H1 (cell line): Measurements from ENCODE around the gene GNG13. TPM values are rescaled to one million over a fixed set of nuclear protein-coding genes. Genes with fewer than 3 reads are reported as not detected.

Source experiments
- CTCF ChIA-PET: fragments of 300-600 bp; sonication (Branson Sonifier 250); formaldehyde crosslinking; loops from one replicate; lab custom pipeline; 2021; ENCODE audit not compliant: partially characterized antibody; lab: Charles Lee
- POLR2A ChIA-PET: fragments of 300-600 bp; sonication (Branson Sonifier 250); formaldehyde crosslinking; loops from one replicate; lab custom pipeline; 2021; ENCODE audit warnings: inconsistent platforms; ENCODE audit not compliant: partially characterized antibody; lab: Charles Lee
- DNase-seq, 2 experiments: peaks; one replicate each; pipeline versions ENCODE4 v3.0.0 to v3.0.0-alpha.2; 2010 to 2022; ENCODE audit warnings: low spot score in 2 of 2, low read depth in 1 of 2, mixed read lengths in 1 of 2
- FAIRE-seq: peaks from 2 replicates; lab custom pipeline; 2011; peaks lifted over from hg19 to GRCh38; lab: Jason Lieb, UNC
- H2AFZ ChIP-seq: 2 replicates; pipeline ENCODE4 v1.8.1; 2012; ENCODE audit warnings: low read length, inconsistent platforms
- H2AK5ac ChIP-seq: 2 replicates; pipeline ENCODE4 v1.6.1; 2013; ENCODE audit warnings: low read depth, low read length
- H2BK120ac ChIP-seq: replicated peaks from 2 replicates; pipeline ENCODE3; 2013; ENCODE audit warnings: low read depth, low read length, inconsistent platforms
- H2BK12ac ChIP-seq: 2 replicates; pipeline ENCODE4 v1.6.1; 2013; ENCODE audit warnings: low read depth, low read length
- H2BK15ac ChIP-seq: 2 replicates; pipeline ENCODE4 v1.6.1; 2013; ENCODE audit warnings: low read length
- H2BK20ac ChIP-seq: 2 replicates; pipeline ENCODE4 v1.6.1; 2013; ENCODE audit warnings: low read length
- H2BK5ac ChIP-seq: 2 replicates; pipeline ENCODE4 v1.6.1; 2013; ENCODE audit warnings: low read depth, low read length
- H3K14ac ChIP-seq: 2 replicates; pipeline ENCODE4 v1.6.1; 2013; ENCODE audit warnings: inconsistent platforms; ENCODE audit not compliant: insufficient read length
- H3K18ac ChIP-seq: 2 replicates; pipeline ENCODE4 v1.6.1; 2013; ENCODE audit warnings: low read length; ENCODE audit errors: extremely low read depth
- H3K23ac ChIP-seq: 2 replicates; pipeline ENCODE4 v1.6.1; 2013; ENCODE audit warnings: inconsistent platforms; ENCODE audit not compliant: insufficient read length
- H3K23me2 ChIP-seq: 2 replicates; pipeline ENCODE4 v1.6.1; 2013; ENCODE audit warnings: low read depth, low read length
- H3K27ac ChIP-seq: 2 replicates; pipeline ENCODE4 v1.6.1; 2011; ENCODE audit warnings: low read depth, low read length, inconsistent platforms
- H3K27me3 ChIP-seq, 4 experiments: replicated peaks in 1 of 4; 1 replicate in 1 of 4; 2 replicates in 3 of 4; pipeline versions ENCODE4 v1.6.1 to v1.8.1; 2011 to 2013; ENCODE audit warnings: low read length in 3 of 4, mild to moderate bottlenecking in 3 of 4, inconsistent platforms in 2 of 4, mixed read lengths in 2 of 4, moderate library complexity in 1 of 4; ENCODE audit not compliant: control insufficient read depth in 3 of 4, insufficient read depth in 3 of 4; ENCODE audit errors: extremely low read depth in 1 of 4
- H3K36me3 ChIP-seq, 4 experiments: 2 replicates each; pipeline versions ENCODE4 v1.6.1 to v1.8.1; 2011 to 2013; ENCODE audit warnings: mild to moderate bottlenecking in 4 of 4, low read length in 3 of 4, moderate library complexity in 2 of 4, control low read depth in 1 of 4, inconsistent platforms in 1 of 4; ENCODE audit not compliant: insufficient read depth in 4 of 4, control insufficient read depth in 2 of 4
- H3K4ac ChIP-seq: replicated peaks from 2 replicates; pipeline ENCODE3; 2013; ENCODE audit warnings: low read length, low read depth, mixed read lengths, inconsistent platforms; ENCODE audit not compliant: insufficient read length
- H3K4me1 ChIP-seq, 4 experiments: replicated peaks in 1 of 4; 1 replicate in 1 of 4; 2 replicates in 3 of 4; pipeline versions ENCODE4 v1.6.1 to v1.8.1; 2011 to 2013; ENCODE audit warnings: low read length in 3 of 4, inconsistent platforms in 2 of 4, mixed read lengths in 1 of 4; ENCODE audit not compliant: insufficient read depth in 4 of 4, control insufficient read depth in 3 of 4
- H3K4me2 ChIP-seq, 2 experiments: 2 replicates each; pipeline versions ENCODE4 v1.6.1 to v1.8.1; 2011 to 2013; ENCODE audit warnings: low read depth in 2 of 2, low read length in 2 of 2, control low read depth in 1 of 2, inconsistent platforms in 1 of 2, mild to moderate bottlenecking in 1 of 2; ENCODE audit not compliant: insufficient read depth in 1 of 2
- H3K4me3 ChIP-seq, 4 experiments: fragments of 200-600, 300-600 bp in 1 of 4; sonication (generic), shearing (Covaris generic), sonication (Bioruptor Twin) in 1 of 4; 2 replicates each; pipeline versions ENCODE4 v1.5.1 to v1.8.1; 2011 to 2016; ENCODE audit warnings: low read length in 4 of 4, low read depth in 3 of 4, control low read depth in 2 of 4, inconsistent platforms in 2 of 4, mild to moderate bottlenecking in 2 of 4, mixed read lengths in 1 of 4, moderate library complexity in 1 of 4; ENCODE audit not compliant: insufficient read depth in 2 of 4; ENCODE audit errors: extremely low read depth in 1 of 4
- H3K56ac ChIP-seq: replicated peaks from 2 replicates; pipeline ENCODE3; 2013; ENCODE audit warnings: low read depth, mild to moderate bottlenecking, mixed read lengths, low read length, inconsistent platforms; ENCODE audit not compliant: insufficient read length
- H3K79me1 ChIP-seq: 2 replicates; pipeline ENCODE4 v1.6.1; 2013; ENCODE audit warnings: low read depth, low read length, control low read depth
- H3K79me2 ChIP-seq, 2 experiments: 2 replicates each; pipeline versions ENCODE4 v1.6.1 to v1.8.1; 2012 to 2013; ENCODE audit warnings: low read length in 2 of 2, mild to moderate bottlenecking in 2 of 2, inconsistent platforms in 1 of 2; ENCODE audit not compliant: insufficient read depth in 2 of 2, control insufficient read depth in 1 of 2
- H3K9ac ChIP-seq, 4 experiments: replicated peaks in 1 of 4; 1 replicate in 1 of 4; 2 replicates in 3 of 4; pipeline versions ENCODE4 v1.6.1 to v1.8.1; 2011 to 2013; ENCODE audit warnings: low read depth in 3 of 4, low read length in 3 of 4, control low read depth in 2 of 4, mild to moderate bottlenecking in 2 of 4, moderate library complexity in 2 of 4, inconsistent platforms in 1 of 4; ENCODE audit errors: extremely low read depth in 1 of 4
- H3K9me3 ChIP-seq, 2 experiments: 2 replicates each; pipeline versions ENCODE4 v1.6.1 to v1.8.1; 2012 to 2013; ENCODE audit warnings: mild to moderate bottlenecking in 2 of 2, moderate library complexity in 2 of 2, control low read depth in 1 of 2, inconsistent platforms in 1 of 2, low read depth in 1 of 2, low read length in 1 of 2, mixed read lengths in 1 of 2; ENCODE audit not compliant: insufficient read depth in 2 of 2
- H4K20me1 ChIP-seq, 2 experiments: replicated peaks in 1 of 2; 2 replicates each; pipeline versions ENCODE3 to v1.8.1; 2011 to 2013; ENCODE audit warnings: inconsistent platforms in 2 of 2, low read length in 2 of 2, mild to moderate bottlenecking in 1 of 2; ENCODE audit not compliant: insufficient read depth in 2 of 2, control insufficient read depth in 1 of 2
- H4K5ac ChIP-seq: 2 replicates; pipeline ENCODE4 v1.6.1; 2013; ENCODE audit warnings: low read length, low read depth, mixed read lengths, inconsistent platforms; ENCODE audit not compliant: insufficient read length
- H4K8ac ChIP-seq: 2 replicates; pipeline ENCODE4 v1.8.0; 2013; ENCODE audit warnings: mild to moderate bottlenecking, moderate library complexity, low read length, inconsistent platforms; ENCODE audit not compliant: insufficient read depth; ENCODE audit errors: extremely low read depth
- H4K91ac ChIP-seq: replicated peaks from 2 replicates; pipeline ENCODE3; 2013; ENCODE audit warnings: low read length, mixed read lengths, inconsistent platforms; ENCODE audit not compliant: insufficient read length
- ASH2L ChIP-seq: fragments of 200-600, 300-600 bp; sonication (generic); IDR thresholded peaks from one replicate; pipeline ENCODE4 v1.7.1; 2017; ENCODE audit warnings: low read length
- BRCA1 ChIP-seq: IDR thresholded peaks from 2 replicates; pipeline ENCODE4 v1.6.1; 2012; ENCODE audit warnings: low read depth, low read length, improper control_type of control experiment
- CTBP2 ChIP-seq: IDR thresholded peaks from 2 replicates; pipeline ENCODE4 v1.7.0; 2011; ENCODE audit warnings: borderline replicate concordance, mild to moderate bottlenecking, moderate library complexity, mixed read lengths, low read length; ENCODE audit not compliant: insufficient read depth, insufficient read length
- HDAC2 ChIP-seq, 2 experiments: fragments of 300-600 bp in 1 of 2; sonication (generic) in 1 of 2; IDR thresholded peaks; 2 replicates each; pipeline ENCODE4 v1.6.1; 2011 to 2012; ENCODE audit warnings: low read depth in 2 of 2, low read length in 2 of 2, mild to moderate bottlenecking in 2 of 2, moderate library complexity in 2 of 2, borderline replicate concordance in 1 of 2, inconsistent platforms in 1 of 2
- NRF1 ChIP-seq: IDR thresholded peaks from 2 replicates; pipeline ENCODE4 v1.6.1; 2011; ENCODE audit warnings: mild to moderate bottlenecking, low read depth, low read length, improper control_type of control experiment
- RNF2 ChIP-seq: fragments of 200-900, 300-1000 bp; sonication (generic); IDR thresholded peaks from 2 replicates; pipeline ENCODE4 v1.7.1; 2016; ENCODE audit warnings: borderline replicate concordance, low read depth, mild to moderate bottlenecking, antibody characterized with exemption, low read length; ENCODE audit not compliant: poor library complexity, severe bottlenecking; ENCODE audit errors: missing control alignments
- SP2 ChIP-seq: IDR thresholded peaks from 2 replicates; pipeline ENCODE4 v1.6.1; 2012; ENCODE audit warnings: mild to moderate bottlenecking, low read length, inconsistent platforms
- SUZ12 ChIP-seq: fragments of 200-600 bp; sonication (generic); IDR thresholded peaks from 2 replicates; pipeline ENCODE4 v1.6.1; 2012; ENCODE audit warnings: mild to moderate bottlenecking, inconsistent platforms, low read length, moderate library complexity, mixed read lengths
- TEAD4 ChIP-seq: IDR thresholded peaks from 2 replicates; pipeline ENCODE4 v1.6.1; 2012; ENCODE audit warnings: low read depth, low read length, inconsistent platforms, mixed read lengths
- WGBS, 2 experiments: shearing (Covaris generic) in 1 of 2; methylation state at CpG; one replicate each; pipeline versions ENCODE4 v1.1.6 to v1.1.7; 2013 to 2015; ENCODE audit warnings: low lambda C conversion rate in 2 of 2, mixed read lengths in 2 of 2, inconsistent platforms in 1 of 2, low coverage in 1 of 2, missing lambda C conversion rate in 1 of 2; ENCODE audit not compliant: insufficient replicate concordance in 2 of 2, insufficient coverage in 1 of 2, insufficient read length in 1 of 2; ENCODE audit errors: extremely low coverage in 1 of 2, missing lambda C conversion rate in 1 of 2; 5-methylcytosine and 5-hydroxymethylcytosine counted together
- polyA plus RNA-seq, 7 experiments: library from polyadenylated mRNA; depleted of rRNA in 3 of 7; stranded (reverse) in 5 of 7; unstranded in 2 of 7; fragments of >200 nt in 5 of 7; fragments of 200-250 nt in 2 of 7; gene quantifications; 1 replicate in 5 of 7; 2 replicates in 1 of 7; 4 replicates in 1 of 7; pipeline versions ENCODE4 v1.2.1 to v1.2.3, GENCODE V29; 2011 to 2013; ENCODE audit warnings: missing spikeins in 2 of 7, mixed read lengths in 2 of 7
- total RNA-seq: library from RNA; stranded (reverse); fragmentation: NEBNext Ultra II Directional; extraction: Animal tissue kit (Norgen Biotek cat#: 25700); gene quantifications from 2 replicates; pipeline ENCODE4 v1.2.1, GENCODE V29; 2021

Gene GNG13
- total and polyA plus RNA-seq, 2 of the 8 experiments (the other 6 are each of a cell fraction or from before 2014, with no cell fraction given): not detected

DNA sequence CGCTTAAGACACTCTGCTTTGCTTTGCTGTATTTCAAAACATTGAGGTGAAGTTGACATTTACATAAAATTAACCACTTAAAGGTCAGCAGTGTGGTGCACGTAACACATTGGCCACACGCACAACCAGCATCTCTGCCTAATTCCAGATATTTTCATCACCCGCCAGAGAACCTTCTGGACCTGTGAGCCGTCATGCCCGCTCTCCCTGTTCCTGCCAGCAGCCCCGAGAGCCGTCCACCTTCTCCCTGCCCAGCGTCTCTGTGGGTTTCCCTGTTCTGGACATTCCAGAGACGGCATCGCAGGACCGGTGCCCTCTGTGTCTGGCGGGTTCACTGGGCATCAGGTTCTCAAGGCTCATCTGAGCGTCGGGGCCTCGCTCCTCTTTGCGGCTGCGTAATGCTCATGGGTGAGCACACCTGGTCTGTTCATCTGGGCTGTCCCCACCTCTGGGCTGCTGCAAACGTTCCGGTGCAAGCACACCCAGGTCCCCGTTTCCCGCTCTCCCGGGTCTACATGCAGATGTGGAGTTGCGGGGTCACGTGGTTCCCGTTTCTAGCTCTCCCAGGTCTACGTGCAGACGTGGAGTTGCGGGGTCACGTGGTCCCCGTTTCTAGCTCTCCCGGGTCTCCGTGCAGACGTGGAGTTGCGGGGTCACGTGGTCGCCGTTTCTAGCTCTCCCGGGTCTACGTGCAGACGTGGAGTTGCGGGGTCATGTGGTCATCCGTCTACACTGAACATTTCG is 48.1 kb upstream of the GNG13 start:
- no peak overlapping the region for H3K56ac ChIP-seq
- no peak overlapping the region for H3K4me2 ChIP-seq
- H2BK15ac ChIP-seq: no peak overlapping the region
- no peak for DNase-seq
- TF ChIP-seq HDAC2 (IDR thresholded peaks at IDR 0.05; ENCODE audit: borderline replicate concordance in 1 of 2, low read depth in 2 of 2, low read length in 2 of 2) (no peak), SUZ12 (no peak), BRCA1 (no peak), TEAD4 (no peak), RNF2 (no peak), CTBP2 (no peak), ASH2L (no peak), SP2 (no peak), NRF1 (no peak)
- H2BK120ac ChIP-seq: no peak overlapping the region
- H2BK20ac ChIP-seq: no peak overlapping the region
- no peak overlapping the region for H2AK5ac ChIP-seq
- H3K9me3 ChIP-seq: peaks cover 44 to 75% of the 10 kb centered on the region in 2 experiments
- no peak overlapping the region for H2AFZ ChIP-seq
- no peak overlapping the region for H2BK12ac ChIP-seq
- H3K4me1 ChIP-seq: no peaks in the 10 kb centered on the region
- ChIA-PET POLR2A (no interaction called here), CTCF (interaction anchor here (0.6 to 1.2 kb wide), 4 partner anchors 9 to 254 kb away, joined by 3 to 5 read pairs (median 3); no protein-coding TSS in a partner anchor)
- H4K5ac ChIP-seq: no peak overlapping the region
- H3K23ac ChIP-seq: no peak overlapping the region
- H3K27ac ChIP-seq: no peak overlapping the region
- no peak overlapping the region for H2BK5ac ChIP-seq
- H3K27me3 ChIP-seq: no peaks in the 10 kb centered on the region; a peak in 1 of 7 replicates
- FAIRE-seq: no peak
- H4K91ac ChIP-seq: no peak overlapping the region
- no peak overlapping the region for H3K9ac ChIP-seq
- no peak overlapping the region for H3K4me3 ChIP-seq
- H3K36me3 ChIP-seq: no peaks in the 10 kb centered on the region
- H4K20me1 ChIP-seq: no peaks in the 10 kb centered on the region
- WGBS, 2 experiments: 94% methylated on average over 39 of the region's 44 CpGs; no CpG with 5 or more reads in 1 of the 2 experiments
- no peak overlapping the region for H3K4ac ChIP-seq
- H3K14ac ChIP-seq: no peak overlapping the region
- no peak overlapping the region for H3K18ac ChIP-seq
- H3K79me2 ChIP-seq: no peaks in the 10 kb centered on the region
- no peaks in the 10 kb centered on the region for H3K23me2 ChIP-seq
- no peaks in the 10 kb centered on the region for H3K79me1 ChIP-seq
- no peak overlapping the region for H4K8ac ChIP-seq
